HG03175 (cell line): Measurements from ENCODE around the gene TAF1B.

Experiments used
- ATAC-seq: cut with Tn5 transposase; IDR thresholded peaks from one replicate; pipeline ENCODE4 v1.9.1; 2021; ENCODE audit warnings: mild to moderate bottlenecking, moderate library complexity; ENCODE audit not compliant: unreplicated experiment

TAF1B gene

GRCh38 chr2:9843229-9844035 is at the start of gene TAF1B:
TAF1B (plus strand) TSS chr2:9843474; CDS start chr2:9843542, 68 bp downstream.
- peak; percentile 81 for ATAC-seq

- ATAC-seq, result no peak
These were observed 49.2 kb upstream of the TAF1B start for GRCh38 chr2:9793918-9794717.

- ATAC-seq, result no peak
These were observed 48.2 kb upstream of the TAF1B start for GRCh38 chr2:9795071-9795470.

- ATAC-seq, result no peak
These were observed 46.9 kb upstream of the TAF1B start for GRCh38 chr2:9796056-9797010.

- no peak for ATAC-seq
These were observed 46.2 kb upstream of the TAF1B start for GRCh38 chr2:9797086-9797485.

GRCh38 chr2:9797681-9798556 is 45.4 kb upstream of the TAF1B start:
- ATAC-seq, result no peak

GRCh38 chr2:9799011-9799596 is 44.2 kb upstream of the TAF1B start:
- peak; percentile 32 for ATAC-seq

- peak; percentile 88 for ATAC-seq
These were observed 43.3 kb upstream of the TAF1B start for GRCh38 chr2:9799729-9800632.

- no peak for ATAC-seq
These were observed 42.7 kb upstream of the TAF1B start for GRCh38 chr2:9800639-9800974.

- ATAC-seq, result no peak
These were observed 42.1 kb upstream of the TAF1B start for GRCh38 chr2:9800975-9801726.

- ATAC-seq, result no peak
These were observed 40.7 kb upstream of the TAF1B start for GRCh38 chr2:9802576-9802993.

GRCh38 chr2:9803023-9803805 is 40.1 kb upstream of the TAF1B start:
- ATAC-seq, result no peak

- ATAC-seq, result no peak
These were observed 37.6 kb upstream of the TAF1B start for GRCh38 chr2:9805435-9806297.

GRCh38 chr2:9806298-9806610 is 37.0 kb upstream of the TAF1B start:
- ATAC-seq, result no peak

GRCh38 chr2:9806656-9807055 is 36.6 kb upstream of the TAF1B start:
- no peak for ATAC-seq

- ATAC-seq, result no peak
These were observed 36.2 kb upstream of the TAF1B start for GRCh38 chr2:9807056-9807455.
